Peyer's patch (tissue), 4 donors: ENCODE measurements around the gene HES7. TPM values are rescaled to one million over a fixed set of nuclear protein-coding genes. Genes with fewer than 3 reads are reported as not detected.

Experiments
- DNase-seq, 3 donors: peaks; one replicate each; pipeline ENCODE4 v3.0.0-alpha.2; 2017 to 2019
- H3K27ac ChIP-seq, 4 donors: fragments of 200-600 bp; sonication (generic); one replicate each; pipeline ENCODE4 v1.5.1; 2016 to 2019
- H3K27me3 ChIP-seq, 2 donors: fragments of 200-600 bp; sonication (generic); one replicate each; pipeline ENCODE4 v1.5.1; 2019
- H3K36me3 ChIP-seq, 3 donors: fragments of 200-600 bp; sonication (generic); one replicate each; pipeline ENCODE4 v1.5.1; 2016 to 2019
- H3K4me1 ChIP-seq, 4 donors: fragments of 200-600 bp; sonication (generic); one replicate each; pipeline ENCODE4 v1.5.1; 2016 to 2019
- H3K4me3 ChIP-seq, 4 donors: fragments of 200-600 bp; sonication (generic); 1 replicate in 3 of 4; 2 replicates in 1 of 4; pipeline ENCODE4 v1.5.1; 2016 to 2019; ENCODE audit warnings: mild to moderate bottlenecking in 1 of 4
- H3K9me3 ChIP-seq, 4 donors: fragments of 200-600 bp; sonication (generic); one replicate each; pipeline ENCODE4 v1.5.1; 2016 to 2019; ENCODE audit warnings: mild to moderate bottlenecking in 1 of 4
- POLR2A ChIP-seq, 2 donors: fragments of 450-650 bp; IDR thresholded peaks; one replicate each; pipeline ENCODE4 v1.5.1; 2017; ENCODE audit warnings: antibody characterized with exemption in 2 of 2, mild to moderate bottlenecking in 2 of 2, moderate library complexity in 2 of 2
- total RNA-seq, 4 donors: library from RNA; depleted of rRNA; stranded (reverse); fragments of >200 nt; gene quantifications; one replicate each; pipeline ENCODE4 v1.1.0, GENCODE V29; 2016
- TF ChIP-seq, protein P1 (sequence below), 6 experiments: fragments of 450-650 bp in 4 of 6; fragments of 200-600 bp in 2 of 6; sonication (generic) in 1 of 6; IDR thresholded peaks; one replicate each; pipeline ENCODE4 v1.5.1; 2017 to 2019; ENCODE audit warnings: antibody characterized with exemption in 6 of 6, mild to moderate bottlenecking in 3 of 6, moderate library complexity in 1 of 6

The HES7 gene
- total RNA-seq, 4 donors from 2014 or later, result not detected

GRCh38 chr17:8140065-8141029 lies 16.4 kb upstream of the HES7 start:
- Histone ChIP-seq H3K4me1 (peaks cover 0 to 19% (median 1%) of the 10 kb centered on the region in 4 donors), H3K9me3 (no peaks in the 10 kb centered on the region), H3K27me3 (no peaks in the 10 kb centered on the region), H3K27ac (peak overlapping the region in 3 of 4 donors; percentile 85 to 89 (median 86)), H3K4me3 (no peak overlapping the region), H3K36me3 (peaks cover 0 to 61% (median 0%) of the 10 kb centered on the region in 3 donors)
- DNase-seq, result peak in 2 of 3 donors; percentile 50 to 51
- TF ChIP-seq, protein P1, sequence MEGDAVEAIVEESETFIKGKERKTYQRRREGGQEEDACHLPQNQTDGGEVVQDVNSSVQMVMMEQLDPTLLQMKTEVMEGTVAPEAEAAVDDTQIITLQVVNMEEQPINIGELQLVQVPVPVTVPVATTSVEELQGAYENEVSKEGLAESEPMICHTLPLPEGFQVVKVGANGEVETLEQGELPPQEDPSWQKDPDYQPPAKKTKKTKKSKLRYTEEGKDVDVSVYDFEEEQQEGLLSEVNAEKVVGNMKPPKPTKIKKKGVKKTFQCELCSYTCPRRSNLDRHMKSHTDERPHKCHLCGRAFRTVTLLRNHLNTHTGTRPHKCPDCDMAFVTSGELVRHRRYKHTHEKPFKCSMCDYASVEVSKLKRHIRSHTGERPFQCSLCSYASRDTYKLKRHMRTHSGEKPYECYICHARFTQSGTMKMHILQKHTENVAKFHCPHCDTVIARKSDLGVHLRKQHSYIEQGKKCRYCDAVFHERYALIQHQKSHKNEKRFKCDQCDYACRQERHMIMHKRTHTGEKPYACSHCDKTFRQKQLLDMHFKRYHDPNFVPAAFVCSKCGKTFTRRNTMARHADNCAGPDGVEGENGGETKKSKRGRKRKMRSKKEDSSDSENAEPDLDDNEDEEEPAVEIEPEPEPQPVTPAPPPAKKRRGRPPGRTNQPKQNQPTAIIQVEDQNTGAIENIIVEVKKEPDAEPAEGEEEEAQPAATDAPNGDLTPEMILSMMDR (IDR thresholded peaks at IDR 0.05), result no peak
- TF ChIP-seq POLR2A (IDR thresholded peaks at IDR 0.05), result no peak

- H3K9me3 ChIP-seq, result no peaks in the 10 kb centered on the region
Observed at GRCh38 chr17:8138672-8139371, 14.9 kb upstream of the HES7 start.

GRCh38 chr17:8138374-8138671 lies 14.4 kb upstream of the HES7 start:
- H3K9me3 ChIP-seq, result no peaks in the 10 kb centered on the region
- peaks cover 0 to 19% (median 1%) of the 10 kb centered on the region in 4 donors for H3K4me1 ChIP-seq
- H3K27me3 ChIP-seq, result no peaks in the 10 kb centered on the region
- peak overlapping the region; percentile 28 to 48 (median 38) for H3K4me3 ChIP-seq
- peaks cover 0 to 41% (median 0%) of the 10 kb centered on the region in 3 donors for H3K36me3 ChIP-seq
- no peak for DNase-seq
- TF ChIP-seq, protein P1 (IDR thresholded peaks at IDR 0.05), result no peak
- no peak for TF ChIP-seq POLR2A (IDR thresholded peaks at IDR 0.05)
- peak overlapping the region; percentile 81 to 89 (median 86) for H3K27ac ChIP-seq

More at GRCh38 chr17:8138672-8139371, 14.9 kb upstream of the HES7 start:
- H3K27ac ChIP-seq, result peak overlapping the region; percentile 81 to 89 (median 86)
- no peaks in the 10 kb centered on the region for H3K27me3 ChIP-seq
- DNase-seq, result peak; percentile 93 to 98 (median 97)
- H3K4me3 ChIP-seq, result peak overlapping the region; percentile 28 to 48 (median 38)
- H3K36me3 ChIP-seq, result peaks cover 0 to 46% (median 0%) of the 10 kb centered on the region in 3 donors
- peak; percentile 34 to 66 for TF ChIP-seq POLR2A (IDR thresholded peaks at IDR 0.05)
- TF ChIP-seq, protein P1 (IDR thresholded peaks at IDR 0.05), result peak; percentile 83 to 96 (median 92)
- H3K4me1 ChIP-seq, result peaks cover 0 to 19% (median 1%) of the 10 kb centered on the region in 4 donors

DNA sequence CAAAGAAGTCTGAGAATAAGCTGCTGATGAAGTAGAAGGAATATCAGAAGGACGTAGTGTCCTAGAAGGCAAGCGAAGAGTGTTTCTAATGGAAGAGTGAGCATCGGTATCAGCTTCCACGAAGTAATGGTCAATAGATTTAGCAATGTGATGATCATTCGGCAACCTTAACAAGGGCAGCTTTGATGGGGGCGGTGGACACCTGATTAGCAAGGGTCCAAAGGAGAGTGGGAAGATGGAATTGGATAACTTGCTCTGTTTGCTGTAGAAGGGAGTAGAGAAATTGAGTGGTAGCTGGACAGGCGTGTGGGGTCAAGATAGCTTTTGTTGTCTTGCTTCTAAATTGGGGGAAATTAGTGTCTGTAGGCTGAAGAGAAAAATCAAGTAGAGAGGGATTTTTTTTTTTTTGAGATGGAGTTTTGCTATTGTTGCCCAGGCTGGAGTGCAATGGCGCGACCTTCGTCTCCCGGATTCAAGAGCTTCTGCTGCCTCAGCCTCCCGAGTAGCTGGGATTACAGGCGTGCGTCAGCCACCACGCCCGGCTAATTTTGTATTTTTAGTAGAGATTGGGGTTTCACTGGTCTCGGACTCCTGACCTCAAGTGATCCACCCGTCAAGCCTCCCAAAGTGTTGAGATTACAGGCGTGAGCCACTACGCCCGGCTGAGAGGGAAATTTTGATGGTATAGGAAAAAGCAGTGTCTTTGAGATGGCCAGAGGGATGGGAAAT lies 13.9 kb upstream of the HES7 start:
- Histone ChIP-seq H3K36me3 (peaks cover 0 to 36% (median 0%) of the 10 kb centered on the region in 3 donors), H3K27me3 (no peaks in the 10 kb centered on the region), H3K4me3 (peak overlapping the region; percentile 28 to 48 (median 38)), H3K9me3 (no peaks in the 10 kb centered on the region), H3K27ac (peak overlapping the region; percentile 81 to 89 (median 86)), H3K4me1 (peaks cover 0 to 19% (median 1%) of the 10 kb centered on the region in 4 donors)
- TF ChIP-seq, protein P1 (IDR thresholded peaks at IDR 0.05), result no peak
- TF ChIP-seq POLR2A (IDR thresholded peaks at IDR 0.05), result no peak
- peak in 2 of 3 donors; percentile 50 to 55 for DNase-seq

- H3K27ac ChIP-seq, result no peak overlapping the region
- no peak overlapping the region for H3K4me3 ChIP-seq
- H3K36me3 ChIP-seq, result no peaks in the 10 kb centered on the region
- DNase-seq, result no peak
- H3K27me3 ChIP-seq, result no peaks in the 10 kb centered on the region
- TF ChIP-seq, protein P1 (IDR thresholded peaks at IDR 0.05), result no peak
- TF ChIP-seq POLR2A (IDR thresholded peaks at IDR 0.05), result no peak
- no peaks in the 10 kb centered on the region for H3K9me3 ChIP-seq
- peaks cover 0 to 9% (median 0%) of the 10 kb centered on the region in 4 donors for H3K4me1 ChIP-seq
Observed at GRCh38 chr17:8133941-8134340, 10.0 kb upstream of the HES7 start.
